Stimulated activated CD8-positive, alpha-beta memory T cell treated with anti-CD3 and anti-CD28 coated beads, Interleukin-4, amount 100 ng/mL, for 1 hour (primary cell): ENCODE results near the gene UGP2.
"Not testable (repeated sequence)": the region's sequence is repeated elsewhere in the genome, so short reads cannot be mapped to it uniquely, and the experiment has no call there.

Experiments used
- DNase-seq, 2 donors: peaks; one replicate each; pipeline ENCODE4 v3.0.0-alpha.2; 2020; ENCODE audit warnings: low read depth in 2 of 2, low spot score in 1 of 2

UGP2 gene

DNA sequence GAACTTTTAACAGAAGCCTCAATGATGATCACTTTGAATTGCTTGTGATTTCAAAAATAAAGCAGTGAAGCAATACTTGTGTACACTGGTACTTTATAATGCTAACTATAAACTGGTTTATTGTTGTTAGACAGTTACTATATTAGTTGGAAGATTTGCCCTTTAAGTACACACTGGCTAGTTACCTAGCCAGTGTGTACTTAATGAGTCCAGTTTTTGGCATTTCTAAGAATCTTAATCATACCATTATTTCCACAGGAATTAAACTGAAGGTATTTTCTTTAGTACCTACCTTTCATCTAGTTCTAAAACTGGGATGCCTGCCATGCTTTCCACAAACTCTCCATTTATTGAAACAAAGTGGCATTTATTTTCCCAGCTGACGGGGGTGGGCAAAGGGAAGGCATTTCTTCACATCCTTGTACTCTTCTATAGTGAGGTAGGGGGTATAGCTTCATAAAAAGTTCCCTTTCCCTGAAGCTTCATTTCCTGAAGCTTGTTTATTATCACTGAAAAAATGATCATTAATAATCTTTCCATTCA, 49.9 kb downstream of the UGP2 start:
- no peak for DNase-seq

DNA sequence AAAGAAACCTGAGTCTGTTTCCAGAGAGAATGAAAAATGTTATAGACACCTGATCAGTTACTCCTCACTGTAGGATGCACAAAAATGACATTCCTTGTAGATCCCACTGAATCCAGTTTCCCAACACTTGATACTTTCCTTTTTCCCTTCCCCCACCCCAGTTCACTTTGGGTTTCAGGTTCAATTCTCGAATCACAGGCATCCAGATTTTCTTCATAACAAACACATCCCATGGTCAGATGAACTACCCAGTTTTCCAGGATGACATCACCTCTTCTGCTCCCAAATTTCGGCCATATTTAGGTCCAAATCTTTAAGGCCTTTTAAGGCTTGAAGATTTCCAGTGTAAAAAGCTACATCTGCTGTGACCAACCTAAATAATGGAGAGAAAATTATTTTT, 51.5 kb downstream of the UGP2 start:
- DNase-seq = no peak

DNA sequence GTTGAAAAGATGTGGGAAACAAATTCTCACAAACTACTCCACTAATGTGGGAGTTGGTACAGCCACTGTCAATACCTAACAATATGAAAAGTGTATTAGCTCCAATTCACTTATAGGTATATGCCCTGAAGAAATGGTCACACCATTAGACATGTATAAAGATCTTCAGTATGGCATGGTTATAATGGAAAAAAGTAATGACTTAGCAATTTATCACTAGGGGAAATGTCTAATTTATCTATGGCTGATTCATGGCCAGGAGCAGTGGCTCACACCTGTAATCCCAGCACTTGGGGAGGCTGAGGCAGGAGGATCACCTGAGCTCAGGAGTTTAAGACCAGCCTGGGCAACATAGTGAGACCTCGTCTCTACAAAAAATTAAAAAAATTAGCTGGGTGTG, 52.5 kb downstream of the UGP2 start:
- DNase-seq = no peak

DNA sequence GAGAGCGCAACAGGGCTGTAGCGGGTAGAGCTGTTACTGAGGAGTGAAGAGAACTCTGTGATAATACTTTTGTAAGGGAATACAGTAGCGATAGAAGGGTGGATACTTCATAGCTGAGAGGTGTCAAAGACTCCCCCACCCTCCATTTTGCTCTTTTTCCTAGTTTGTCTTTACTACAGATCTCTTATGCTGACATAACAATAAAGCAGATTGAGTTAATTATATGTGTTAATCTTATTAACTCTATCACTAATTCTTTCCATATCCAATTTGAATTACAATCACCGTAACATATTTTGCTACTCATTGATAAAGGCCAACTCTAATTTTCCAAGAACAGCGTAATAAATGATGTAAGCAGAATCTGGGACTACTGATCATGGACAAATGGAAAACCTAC, 57.1 kb downstream of the UGP2 start:
- DNase-seq = no peak

DNA sequence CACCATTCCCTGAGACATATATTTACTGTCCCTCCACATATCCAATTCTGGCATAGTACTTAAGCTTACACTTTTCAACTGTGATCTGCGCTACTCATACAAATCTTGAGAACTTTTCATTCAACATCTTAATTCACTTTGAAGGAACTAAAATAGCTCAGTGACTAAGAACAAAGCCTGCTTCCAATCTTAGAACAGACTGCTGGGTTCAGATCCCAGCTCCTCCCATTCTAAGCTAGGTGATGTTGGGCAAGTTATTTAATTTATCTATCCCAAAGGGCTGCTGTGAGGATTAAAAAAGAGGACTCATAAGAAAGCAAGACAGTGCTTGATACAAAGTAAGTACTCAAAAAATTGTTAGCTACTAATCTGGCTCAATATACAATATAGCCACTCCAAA, 57.9 kb downstream of the UGP2 start:
- no peak for DNase-seq

DNA sequence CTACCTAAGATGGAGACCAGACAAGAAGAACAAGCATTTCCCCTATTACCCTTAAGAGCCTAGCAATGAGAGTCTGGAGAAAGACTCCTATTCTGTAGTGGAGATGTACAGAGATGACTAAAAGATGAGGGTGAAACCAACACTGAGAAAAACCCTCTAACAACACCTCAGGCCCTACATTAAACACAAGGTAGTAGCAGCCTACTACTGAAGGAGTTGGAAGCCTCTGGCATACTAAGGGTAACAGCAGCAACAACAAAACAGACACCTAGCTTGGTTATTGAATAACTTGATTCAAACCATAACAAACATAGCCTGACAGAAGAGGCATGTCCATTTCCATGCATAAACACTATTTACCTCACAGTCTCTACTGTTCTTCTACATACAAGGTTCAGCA, 60.5 kb downstream of the UGP2 start:
- DNase-seq = no peak

DNA sequence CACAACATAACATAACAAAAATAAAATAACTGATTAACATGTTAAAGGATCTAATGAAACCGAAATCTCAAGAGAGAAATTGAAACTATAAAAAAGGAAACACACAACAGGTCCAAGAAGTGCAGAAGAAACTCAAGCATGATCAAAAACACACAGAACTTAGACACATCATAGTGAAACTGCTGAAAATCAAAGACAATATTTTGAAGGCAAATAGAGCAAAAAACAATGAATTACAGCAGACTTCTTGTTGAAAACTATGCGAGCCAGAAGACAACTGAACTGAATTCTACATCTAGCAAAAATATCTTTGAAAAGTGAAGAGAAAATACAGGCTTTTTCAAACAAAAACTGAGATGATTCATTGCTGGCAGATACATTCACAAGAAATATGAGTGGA, 61.3 kb downstream of the UGP2 start:
- no peak for DNase-seq

DNA sequence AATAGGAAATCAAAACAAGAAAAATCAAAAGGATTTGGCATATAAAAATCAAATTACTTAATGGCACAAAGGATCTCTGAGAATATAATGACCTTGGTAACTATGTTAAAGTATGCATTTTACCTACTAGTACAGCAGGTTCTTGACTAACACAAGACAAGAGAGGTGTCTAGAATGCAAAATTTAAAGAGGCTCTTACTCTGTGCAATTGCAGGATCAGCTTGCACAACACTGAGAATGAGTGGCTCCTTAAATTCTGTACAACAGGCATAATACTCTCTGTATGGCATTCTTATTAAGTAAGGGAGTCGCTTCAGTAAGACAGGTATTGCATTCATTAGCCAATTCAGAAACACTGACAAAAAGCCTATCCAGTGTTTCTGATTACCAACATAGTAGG, 72.6 kb downstream of the UGP2 start:
- no peak for DNase-seq

DNA sequence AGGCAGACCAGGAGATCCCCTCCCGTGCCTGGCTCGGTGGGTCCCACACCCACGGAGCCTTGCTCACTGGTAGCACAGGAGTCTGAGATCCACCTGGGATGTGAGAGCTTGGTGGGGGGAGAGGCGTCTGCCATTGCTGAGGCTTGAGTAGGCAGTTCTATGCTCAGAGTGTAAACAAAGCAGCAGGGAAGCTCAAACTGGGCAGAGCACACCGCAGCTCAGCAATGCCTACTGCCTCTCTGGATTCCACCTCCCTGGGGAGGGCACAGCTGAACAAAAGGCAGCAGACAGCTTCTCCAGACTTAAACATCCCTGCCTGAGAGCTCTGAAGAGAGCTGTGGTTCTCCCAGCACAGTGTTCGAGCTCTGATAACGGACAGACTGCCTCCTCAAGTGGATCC, 85.1 kb downstream of the UGP2 start:
- no peak for DNase-seq

DNA sequence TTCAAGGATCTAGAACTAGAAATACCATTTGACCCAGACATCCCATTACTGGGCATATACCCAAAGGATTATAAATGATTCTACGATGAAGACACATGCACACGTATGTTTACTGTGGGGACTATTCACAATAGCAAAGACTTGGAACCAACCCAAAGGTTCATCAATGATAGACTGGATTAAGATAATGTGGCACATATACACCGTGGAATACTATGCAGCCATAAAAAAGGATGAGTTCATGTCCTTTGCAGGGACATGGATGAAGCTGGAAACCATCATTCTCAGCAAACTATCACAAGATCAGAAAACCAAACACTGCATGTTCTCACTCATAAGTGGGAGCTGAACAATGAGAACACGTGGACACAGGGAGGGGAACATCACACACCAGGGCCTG, 90.4 kb downstream of the UGP2 start:
- not testable (repeated sequence) for DNase-seq
